NCI-H2227 (cell line): ENCODE measurements around the gene PGA5.

ENCODE experiments used
- DNase-seq: peaks from one replicate; lab custom pipeline; 2025; ENCODE audit not compliant: unreplicated experiment; lab: John Stamatoyannopoulos, UW

The PGA5 gene

GRCh38 chr11:61293867-61294716 lies 53.1 kb downstream of the PGA5 start:
- DNase-seq: peak; percentile 53

- peak; percentile 80 for DNase-seq
Measured at GRCh38 chr11:61294717-61295595, 54.0 kb downstream of the PGA5 start, which contains the start of gene VWCE. Gene VWCE (minus strand): TSS chr11:61295316. CDS start chr11:61295037, 279 bp downstream.

- DNase-seq: no peak
Measured at GRCh38 chr11:61295596-61295926, 54.6 kb downstream of the PGA5 start.

DNA sequence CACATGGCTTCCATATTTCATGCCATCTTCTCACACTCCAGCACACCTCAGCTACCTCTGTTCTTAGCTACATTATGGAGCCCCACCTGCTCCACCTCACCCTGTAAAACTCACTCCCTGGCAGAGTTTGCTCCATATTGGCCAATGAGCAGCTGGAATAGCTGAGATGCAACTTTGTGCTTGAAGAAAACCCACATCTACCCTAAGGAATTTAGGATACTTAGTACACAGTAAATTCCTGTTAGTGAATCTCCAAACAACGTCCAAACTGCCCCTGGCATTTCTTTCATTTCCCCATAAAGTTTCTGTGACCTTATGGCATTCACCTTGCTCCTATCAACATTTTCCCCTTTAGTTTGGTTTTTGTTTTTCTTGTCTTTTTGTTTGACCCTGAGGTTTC lies 56.4 kb downstream of the PGA5 start:
- DNase-seq: no peak

DNA sequence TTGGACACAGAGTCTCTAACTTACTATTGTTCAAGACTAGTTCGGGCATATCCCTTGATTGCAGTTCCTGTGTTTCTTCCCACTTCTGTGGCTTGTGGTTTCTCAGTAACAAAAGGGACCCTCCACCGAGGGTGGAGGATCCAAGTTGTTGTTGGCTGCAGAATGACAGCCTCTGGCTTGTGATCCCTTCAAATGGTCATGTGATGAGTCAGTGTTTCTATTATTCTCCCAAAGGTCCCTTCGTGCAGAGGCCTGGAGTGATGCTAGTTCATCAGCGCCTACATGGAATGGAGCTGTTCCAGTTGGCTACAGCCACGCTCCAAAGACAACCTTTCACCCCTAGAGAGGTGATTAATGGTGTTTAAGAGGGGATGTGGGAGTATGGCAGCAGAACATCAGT lies 56.8 kb downstream of the PGA5 start:
- DNase-seq: no peak

GRCh38 chr11:61298663-61299244 lies 57.8 kb downstream of the PGA5 start:
- no peak for DNase-seq
